Activated T-helper 17 cell treated with anti-CD3 and anti-CD28 coated beads, Interleukin-2, amount 50 U/mL, for 72 hours (primary cell): Measurements from ENCODE around the gene SELENOF. TPM values are rescaled to one million over a fixed set of nuclear protein-coding genes. Genes with fewer than 3 reads are reported as not detected.
"Not testable (repeated sequence)": the region's sequence is repeated elsewhere in the genome, so short reads cannot be mapped to it uniquely, and the experiment has no call there.

Experiments
- ATAC-seq: fragments of 150-1000 bp; cut with Tn5 transposase; replicated peaks from 2 replicates; pipeline ENCODE4 v1.10.0; 2021; ENCODE audit warnings: mild to moderate bottlenecking, moderate library complexity
- H3K27ac Mint-ChIP-seq: one replicate; pipeline ENCODE4 v1.8.0; 2022; ENCODE audit warnings: mixed read lengths
- H3K27me3 Mint-ChIP-seq: one replicate; pipeline ENCODE4 v1.8.0; 2022; ENCODE audit warnings: mixed read lengths
- H3K36me3 Mint-ChIP-seq: one replicate; pipeline ENCODE4 v1.8.0; 2022; ENCODE audit warnings: low read depth, mild to moderate bottlenecking, mixed read lengths
- H3K4me1 Mint-ChIP-seq: one replicate; pipeline ENCODE4 v1.8.0; 2022; ENCODE audit warnings: mixed read lengths
- H3K4me3 Mint-ChIP-seq: one replicate; pipeline ENCODE4 v1.8.0; 2022; ENCODE audit warnings: mild to moderate bottlenecking, mixed read lengths
- H3K9me3 Mint-ChIP-seq: one replicate; pipeline ENCODE4 v1.8.0; 2022; ENCODE audit warnings: mixed read lengths
- total RNA-seq, 2 donors: library from RNA; stranded (reverse); gene quantifications; one replicate each; pipeline ENCODE4 v1.2.3, GENCODE V29; 2022

SELENOF gene
- total RNA-seq, 2 donors from 2014 or later: 90.9 to 153 TPM

GRCh38 chr1:86905875-86906274 lies 8.1 kb downstream of the SELENOF start:
- Mint-ChIP-seq H3K27me3 (no peaks in the 10 kb centered on the region), H3K27ac (no peak overlapping the region), H3K9me3 (no peaks in the 10 kb centered on the region), H3K4me1 (peaks cover 29% of the 10 kb centered on the region), H3K36me3 (peaks cover 25% of the 10 kb centered on the region), H3K4me3 (no peak overlapping the region)
- ATAC-seq: no peak

- not testable (repeated sequence) for ATAC-seq, H3K27me3 Mint-ChIP-seq, H3K4me3 Mint-ChIP-seq, H3K27ac Mint-ChIP-seq, H3K9me3 Mint-ChIP-seq, H3K4me1 Mint-ChIP-seq
- H3K36me3 Mint-ChIP-seq: peaks cover 69% of the 10 kb centered on the region
Measured at GRCh38 chr1:86899401-86899800, 14.5 kb downstream of the SELENOF start.

GRCh38 chr1:86888327-86888726 lies 25.6 kb downstream of the SELENOF start:
- Mint-ChIP-seq H3K27ac (no peak overlapping the region), H3K4me3 (no peak overlapping the region), H3K27me3 (no peaks in the 10 kb centered on the region), H3K9me3 (no peaks in the 10 kb centered on the region), H3K36me3 (peaks cover 46% of the 10 kb centered on the region), H3K4me1 (peaks cover 5% of the 10 kb centered on the region)
- no peak for ATAC-seq

- peak; percentile 49 for ATAC-seq
- Mint-ChIP-seq H3K36me3 (peaks cover 46% of the 10 kb centered on the region), H3K9me3 (no peaks in the 10 kb centered on the region), H3K4me1 (peaks cover 5% of the 10 kb centered on the region), H3K27ac (no peak overlapping the region), H3K4me3 (no peak overlapping the region), H3K27me3 (no peaks in the 10 kb centered on the region)
Measured at GRCh38 chr1:86887479-86888162, 26.3 kb downstream of the SELENOF start.

- H3K27me3 Mint-ChIP-seq: no peaks in the 10 kb centered on the region
- H3K4me3 Mint-ChIP-seq: no peak overlapping the region
- no peaks in the 10 kb centered on the region for H3K9me3 Mint-ChIP-seq
- H3K36me3 Mint-ChIP-seq: peaks cover 65% of the 10 kb centered on the region
- no peaks in the 10 kb centered on the region for H3K4me1 Mint-ChIP-seq
- no peak overlapping the region for H3K27ac Mint-ChIP-seq
- ATAC-seq: no peak
Measured at GRCh38 chr1:86875722-86876121, 38.2 kb downstream of the SELENOF start.

GRCh38 chr1:86872086-86872485 lies 41.8 kb downstream of the SELENOF start:
- ATAC-seq: no peak
- H3K27ac Mint-ChIP-seq: no peak overlapping the region
- H3K9me3 Mint-ChIP-seq: no peaks in the 10 kb centered on the region
- H3K4me3 Mint-ChIP-seq: no peak overlapping the region
- H3K4me1 Mint-ChIP-seq: peaks cover 9% of the 10 kb centered on the region
- no peaks in the 10 kb centered on the region for H3K27me3 Mint-ChIP-seq
- peaks cover 54% of the 10 kb centered on the region for H3K36me3 Mint-ChIP-seq

- ATAC-seq: no peak
- peaks cover 9% of the 10 kb centered on the region for H3K4me1 Mint-ChIP-seq
- no peaks in the 10 kb centered on the region for H3K27me3 Mint-ChIP-seq
- peaks cover 52% of the 10 kb centered on the region for H3K36me3 Mint-ChIP-seq
- no peak overlapping the region for H3K27ac Mint-ChIP-seq
- H3K4me3 Mint-ChIP-seq: no peak overlapping the region
- H3K9me3 Mint-ChIP-seq: no peaks in the 10 kb centered on the region
Measured at GRCh38 chr1:86871001-86871400, 42.9 kb downstream of the SELENOF start.

- no peak overlapping the region for H3K4me3 Mint-ChIP-seq
- H3K36me3 Mint-ChIP-seq: peaks cover 46% of the 10 kb centered on the region
- H3K4me1 Mint-ChIP-seq: peaks cover 9% of the 10 kb centered on the region
- peak; percentile 68 for ATAC-seq
- no peaks in the 10 kb centered on the region for H3K27me3 Mint-ChIP-seq
- H3K9me3 Mint-ChIP-seq: no peaks in the 10 kb centered on the region
- H3K27ac Mint-ChIP-seq: peak overlapping the region; percentile 65
Measured at GRCh38 chr1:86868477-86868876, 45.4 kb downstream of the SELENOF start.

- not testable (repeated sequence) for ATAC-seq, H3K27ac Mint-ChIP-seq, H3K9me3 Mint-ChIP-seq, H3K27me3 Mint-ChIP-seq, H3K4me3 Mint-ChIP-seq, H3K4me1 Mint-ChIP-seq
- H3K36me3 Mint-ChIP-seq: peaks cover 53% of the 10 kb centered on the region
Measured at GRCh38 chr1:86867278-86867677, 46.6 kb downstream of the SELENOF start.

GRCh38 chr1:86866665-86867064 lies 47.3 kb downstream of the SELENOF start:
- Mint-ChIP-seq H3K27ac (no peak overlapping the region), H3K4me3 (no peak overlapping the region), H3K4me1 (peaks cover 9% of the 10 kb centered on the region), H3K36me3 (peaks cover 53% of the 10 kb centered on the region), H3K9me3 (no peaks in the 10 kb centered on the region), H3K27me3 (no peaks in the 10 kb centered on the region)
- no peak for ATAC-seq

GRCh38 chr1:86865973-86866637 lies 47.8 kb downstream of the SELENOF start:
- H3K9me3 Mint-ChIP-seq: no peaks in the 10 kb centered on the region
- H3K27me3 Mint-ChIP-seq: no peaks in the 10 kb centered on the region
- H3K36me3 Mint-ChIP-seq: peaks cover 58% of the 10 kb centered on the region
- no peak overlapping the region for H3K4me3 Mint-ChIP-seq
- ATAC-seq: no peak
- H3K4me1 Mint-ChIP-seq: peaks cover 9% of the 10 kb centered on the region
- no peak overlapping the region for H3K27ac Mint-ChIP-seq

GRCh38 chr1:86862920-86863319 lies 51.0 kb downstream of the SELENOF start:
- Mint-ChIP-seq H3K9me3 (no peaks in the 10 kb centered on the region), H3K4me1 (no peaks in the 10 kb centered on the region), H3K36me3 (peaks cover 39% of the 10 kb centered on the region), H3K27ac (no peak overlapping the region), H3K27me3 (no peaks in the 10 kb centered on the region), H3K4me3 (no peak overlapping the region)
- no peak for ATAC-seq

- no peak overlapping the region for H3K27ac Mint-ChIP-seq
- ATAC-seq: no peak
- H3K36me3 Mint-ChIP-seq: peaks cover 30% of the 10 kb centered on the region
- H3K27me3 Mint-ChIP-seq: no peaks in the 10 kb centered on the region
- no peaks in the 10 kb centered on the region for H3K9me3 Mint-ChIP-seq
- no peaks in the 10 kb centered on the region for H3K4me1 Mint-ChIP-seq
- no peak overlapping the region for H3K4me3 Mint-ChIP-seq
Measured at GRCh38 chr1:86861424-86861823, 52.5 kb downstream of the SELENOF start.

- no peak overlapping the region for H3K4me3 Mint-ChIP-seq
- no peaks in the 10 kb centered on the region for H3K27me3 Mint-ChIP-seq
- no peaks in the 10 kb centered on the region for H3K9me3 Mint-ChIP-seq
- no peak for ATAC-seq
- H3K4me1 Mint-ChIP-seq: no peaks in the 10 kb centered on the region
- no peak overlapping the region for H3K27ac Mint-ChIP-seq
- peaks cover 23% of the 10 kb centered on the region for H3K36me3 Mint-ChIP-seq
Measured at GRCh38 chr1:86860424-86860823, 53.5 kb downstream of the SELENOF start.

- Mint-ChIP-seq H3K4me1 (no peaks in the 10 kb centered on the region), H3K36me3 (peaks cover 19% of the 10 kb centered on the region), H3K4me3 (no peak overlapping the region), H3K27ac (no peak overlapping the region), H3K9me3 (no peaks in the 10 kb centered on the region), H3K27me3 (no peaks in the 10 kb centered on the region)
- no peak for ATAC-seq
Measured at GRCh38 chr1:86860020-86860419, 53.9 kb downstream of the SELENOF start.
